ENCODE results near the gene GPT2.
A peak's percentile ranks its signal among the peaks of the same experiment; 100 is the strongest.
"Not testable (repeated sequence)": the region's sequence is repeated elsewhere in the genome, so short reads cannot be mapped to it uniquely, and the experiment has no call there.

The GPT2 gene

GRCh38 chr16:46862555-46863447, 21.4 kb upstream of the GPT2 start:
- no peak for DNase-seq

GRCh38 chr16:46866286-46866685, 17.9 kb upstream of the GPT2 start:
- no peak for DNase-seq

GRCh38 chr16:46867486-46867885, 16.7 kb upstream of the GPT2 start:
- DNase-seq: not testable (repeated sequence)

- DNase-seq: not testable (repeated sequence)
Measured at GRCh38 chr16:46868891-46869290, 15.3 kb upstream of the GPT2 start.

GRCh38 chr16:46871597-46871996, 12.6 kb upstream of the GPT2 start:
- DNase-seq: no peak

GRCh38 chr16:46873201-46873600, 11.0 kb upstream of the GPT2 start:
- no peak for DNase-seq

GRCh38 chr16:46875243-46875642, 8.9 kb upstream of the GPT2 start:
- no peak for DNase-seq

GRCh38 chr16:46882304-46882939, 1.7 kb upstream of the GPT2 start:
- DNase-seq: no peak

- no peak for DNase-seq
Measured at GRCh38 chr16:46882940-46883307, 1.2 kb upstream of the GPT2 start.

- peak in 1 of 5 experiments; percentile 11 for DNase-seq
Measured at GRCh38 chr16:46883353-46883689, 841 bp upstream of the GPT2 start.

GRCh38 chr16:46884513-46885293, 541 bp downstream of the GPT2 start:
- peak in 1 of 5 experiments; percentile 42 for DNase-seq

- DNase-seq: no peak
Measured at GRCh38 chr16:46885960-46886763, 2.0 kb downstream of the GPT2 start.

GRCh38 chr16:46886764-46887523, 2.8 kb downstream of the GPT2 start:
- DNase-seq: no peak

GRCh38 chr16:46887524-46887854, 3.3 kb downstream of the GPT2 start:
- no peak for DNase-seq

GRCh38 chr16:46889245-46889941, 5.2 kb downstream of the GPT2 start:
- no peak for DNase-seq

GRCh38 chr16:46889942-46890300, 5.8 kb downstream of the GPT2 start:
- no peak for DNase-seq

- peak in 1 of 5 experiments; percentile 16 for DNase-seq
Measured at GRCh38 chr16:46891910-46892309, 7.7 kb downstream of the GPT2 start.

- no peak for DNase-seq
Measured at GRCh38 chr16:46894036-46894672, 10.0 kb downstream of the GPT2 start.

- no peak for DNase-seq
Measured at GRCh38 chr16:46895399-46896313, 11.5 kb downstream of the GPT2 start.
